Measurements from ENCODE around the gene DLX4. TPM values are rescaled to one million over a fixed set of nuclear protein-coding genes. Genes with fewer than 3 reads are reported as not detected.

DLX4 gene
- total and polyA plus RNA-seq, 2 donors (not counting 1 experiment from before 2014, with no cell fraction given), result 0.17 to 0.88 TPM

GRCh38 chr17:49964769-49965523 is 4.0 kb upstream of the DLX4 start:
- peak overlapping the region; percentile 25 for H2AFZ ChIP-seq (ENCODE audit: insufficient read depth, low read depth, low read length, poor library complexity, severe bottlenecking)
- peaks cover 0 to 43% (median 0%) of the 10 kb centered on the region in 3 donors for H3K9me3 ChIP-seq (ENCODE audit: control extremely low read depth in 1 of 3, control insufficient read depth in 2 of 3, insufficient read depth in 1 of 3, low read length in 2 of 3)
- Mint-ChIP-seq H3K27me3 (peaks cover 71% of the 10 kb centered on the region), H3K9me3 (ENCODE audit: insufficient read depth) (no peaks in the 10 kb centered on the region), H3K4me3 (peak overlapping the region; percentile 52), H3K4me1 (peaks cover 35% of the 10 kb centered on the region), H3K27ac (peak overlapping the region; percentile 34)
- 7% methylated on average over 46 of the region's 52 CpGs for WGBS (ENCODE audit: insufficient coverage)
- peak overlapping the region in 1 of 5 experiments; percentile 41 for H3K4me3 ChIP-seq (ENCODE audit: control extremely low read depth in 1 of 5, extremely low read depth in 1 of 5, insufficient read depth in 1 of 5, low read depth in 2 of 5, low read length in 4 of 5)
- no peaks in the 10 kb centered on the region for H3K79me2 ChIP-seq (ENCODE audit: control insufficient read depth, insufficient read depth, low read length)
- no peaks in the 10 kb centered on the region for H4K20me1 ChIP-seq (ENCODE audit: control insufficient read depth, insufficient read depth, low read length, poor library complexity, severe bottlenecking)
- H3K4me1 ChIP-seq (ENCODE audit: control insufficient read depth in 2 of 2, insufficient read depth in 2 of 2, low read length in 2 of 2), result peaks cover 44 to 53% of the 10 kb centered on the region in 2 donors
- intact Hi-C loops (cut with micrococcal nuclease), result no loop called here
- ChIA-PET CTCF (interaction anchor here (1.5 kb wide), 1 partner anchor 32 kb away, joined by 6 read pairs; no protein-coding TSS in a partner anchor), POLR2A (no interaction called here)
- H3K9ac ChIP-seq (ENCODE audit: low read length), result peak overlapping the region; percentile 13
- DNase-seq (peak; percentile 61), ATAC-seq (ENCODE audit: low read depth) (no peak)
- TF ChIP-seq, protein P1, sequence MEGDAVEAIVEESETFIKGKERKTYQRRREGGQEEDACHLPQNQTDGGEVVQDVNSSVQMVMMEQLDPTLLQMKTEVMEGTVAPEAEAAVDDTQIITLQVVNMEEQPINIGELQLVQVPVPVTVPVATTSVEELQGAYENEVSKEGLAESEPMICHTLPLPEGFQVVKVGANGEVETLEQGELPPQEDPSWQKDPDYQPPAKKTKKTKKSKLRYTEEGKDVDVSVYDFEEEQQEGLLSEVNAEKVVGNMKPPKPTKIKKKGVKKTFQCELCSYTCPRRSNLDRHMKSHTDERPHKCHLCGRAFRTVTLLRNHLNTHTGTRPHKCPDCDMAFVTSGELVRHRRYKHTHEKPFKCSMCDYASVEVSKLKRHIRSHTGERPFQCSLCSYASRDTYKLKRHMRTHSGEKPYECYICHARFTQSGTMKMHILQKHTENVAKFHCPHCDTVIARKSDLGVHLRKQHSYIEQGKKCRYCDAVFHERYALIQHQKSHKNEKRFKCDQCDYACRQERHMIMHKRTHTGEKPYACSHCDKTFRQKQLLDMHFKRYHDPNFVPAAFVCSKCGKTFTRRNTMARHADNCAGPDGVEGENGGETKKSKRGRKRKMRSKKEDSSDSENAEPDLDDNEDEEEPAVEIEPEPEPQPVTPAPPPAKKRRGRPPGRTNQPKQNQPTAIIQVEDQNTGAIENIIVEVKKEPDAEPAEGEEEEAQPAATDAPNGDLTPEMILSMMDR (IDR thresholded peaks at IDR 0.05), result no peak
- no peak for TF ChIP-seq EZH2 (IDR thresholded peaks at IDR 0.05; ENCODE audit: borderline replicate concordance, insufficient read depth, low read depth, low read length, poor library complexity, severe bottlenecking)
- H3K4me2 ChIP-seq (replicated peaks; ENCODE audit: low read depth, low read length, poor library complexity, severe bottlenecking), result peak overlapping the region; percentile 57
- H3K36me3 ChIP-seq (replicated peaks in 1 of 2; ENCODE audit: control extremely low read depth in 1 of 2, control insufficient read depth in 1 of 2, extremely low read depth in 1 of 2, insufficient read depth in 2 of 2, low read length in 1 of 2), result no peaks in the 10 kb centered on the region
- H3K27me3 ChIP-seq (replicated peaks in 1 of 4; ENCODE audit: control extremely low read depth in 1 of 4, control insufficient read depth in 3 of 4, insufficient read depth in 4 of 4, low read length in 3 of 4), result peaks cover 0 to 78% (median 63%) of the 10 kb centered on the region in 4 experiments
- H3K27ac ChIP-seq (ENCODE audit: low read length in 2 of 2), result no peak overlapping the region

- no peak overlapping the region for H3K27ac Mint-ChIP-seq
- H3K4me2 ChIP-seq (replicated peaks; ENCODE audit: low read depth, low read length, poor library complexity, severe bottlenecking), result peak overlapping the region; percentile 57
These were observed 3.5 kb upstream of the DLX4 start for GRCh38 chr17:49965524-49965909.

More at GRCh38 chr17:49965524-49965909, 3.5 kb upstream of the DLX4 start:
- Mint-ChIP-seq H3K9me3 (ENCODE audit: insufficient read depth) (no peaks in the 10 kb centered on the region), H3K4me1 (peaks cover 39% of the 10 kb centered on the region), H3K4me3 (peak overlapping the region; percentile 5), H3K27me3 (peaks cover 77% of the 10 kb centered on the region)
- ATAC-seq (ENCODE audit: low read depth) (no peak), DNase-seq (no peak)
- Histone ChIP-seq H4K20me1 (ENCODE audit: control insufficient read depth, insufficient read depth, low read length, poor library complexity, severe bottlenecking) (no peaks in the 10 kb centered on the region), H3K79me2 (ENCODE audit: control insufficient read depth, insufficient read depth, low read length) (no peaks in the 10 kb centered on the region), H3K9me3 (ENCODE audit: control extremely low read depth in 1 of 3, control insufficient read depth in 2 of 3, insufficient read depth in 1 of 3, low read length in 2 of 3) (peaks cover 0 to 48% (median 0%) of the 10 kb centered on the region in 3 donors), H3K36me3 (replicated peaks in 1 of 2; ENCODE audit: control extremely low read depth in 1 of 2, control insufficient read depth in 1 of 2, extremely low read depth in 1 of 2, insufficient read depth in 2 of 2, low read length in 1 of 2) (no peaks in the 10 kb centered on the region), H3K9ac (ENCODE audit: low read length) (no peak overlapping the region), H3K4me1 (ENCODE audit: control insufficient read depth in 2 of 2, insufficient read depth in 2 of 2, low read length in 2 of 2) (peaks cover 48 to 59% of the 10 kb centered on the region in 2 donors), H3K27me3 (replicated peaks in 1 of 4; ENCODE audit: control extremely low read depth in 1 of 4, control insufficient read depth in 3 of 4, insufficient read depth in 4 of 4, low read length in 3 of 4) (peaks cover 0 to 84% (median 69%) of the 10 kb centered on the region in 4 experiments), H2AFZ (ENCODE audit: insufficient read depth, low read depth, low read length, poor library complexity, severe bottlenecking) (no peak overlapping the region), H3K4me3 (ENCODE audit: control extremely low read depth in 1 of 5, extremely low read depth in 1 of 5, insufficient read depth in 1 of 5, low read depth in 2 of 5, low read length in 4 of 5) (no peak overlapping the region), H3K27ac (ENCODE audit: low read length in 2 of 2) (no peak overlapping the region)
- WGBS (ENCODE audit: insufficient coverage), result 2% methylated on average over 8 of the region's 16 CpGs
- ChIA-PET CTCF (interaction anchor here (0.7 to 2.0 kb wide), 3 partner anchors 13 to 55 kb away, joined by 3 to 5 read pairs (median 5); no protein-coding TSS in a partner anchor), POLR2A (no interaction called here)
- intact Hi-C loops (cut with micrococcal nuclease), result no loop called here
- TF ChIP-seq EZH2 (IDR thresholded peaks at IDR 0.05; ENCODE audit: borderline replicate concordance, insufficient read depth, low read depth, low read length, poor library complexity, severe bottlenecking), result no peak
- TF ChIP-seq, protein P1 (IDR thresholded peaks at IDR 0.05), result no peak
